ENCODE data around the gene CLCN3.

- no peak for TF ChIP-seq CTCF (IDR thresholded peaks at IDR 0.05; ENCODE audit: poor library complexity)
- TF ChIP-seq EZH2phosphoT487 (IDR thresholded peaks at IDR 0.05; ENCODE audit: low read depth, severe bottlenecking, unreplicated experiment) = no peak
These were observed 43.0 kb downstream of the CLCN3 start for GRCh38 chr4:169663402-169663801.
